HFFc6 (cell line): ENCODE results near the gene MOGAT3. TPM values are rescaled to one million over a fixed set of nuclear protein-coding genes. Genes with fewer than 3 reads are reported as not detected.

Source experiments
- DNase-seq: peaks from one replicate; pipeline ENCODE4 v3.0.0-alpha.2; 2018
- H3K27ac Mint-ChIP-seq: 2 replicates; pipeline ENCODE4 v1.8.0; 2020; ENCODE audit warnings: mild to moderate bottlenecking, mixed read lengths
- H3K27me3 Mint-ChIP-seq: 2 replicates; pipeline ENCODE4 v1.8.0; 2021; ENCODE audit warnings: mild to moderate bottlenecking, moderate library complexity, mixed read lengths; ENCODE audit not compliant: insufficient read depth
- H3K36me3 Mint-ChIP-seq: 2 replicates; pipeline ENCODE4 v1.8.0; 2021; ENCODE audit warnings: low read depth, mixed read lengths
- H3K4me1 Mint-ChIP-seq: 2 replicates; pipeline ENCODE4 v1.8.0; 2020; ENCODE audit warnings: low read depth, mixed read lengths
- H3K4me3 Mint-ChIP-seq: 2 replicates; pipeline ENCODE4 v1.8.0; 2020; ENCODE audit warnings: mild to moderate bottlenecking, moderate library complexity, mixed read lengths
- H3K9me3 Mint-ChIP-seq: 2 replicates; pipeline ENCODE4 v1.8.0; 2020; ENCODE audit warnings: mild to moderate bottlenecking, mixed read lengths
- CTCF ChIP-seq: fragments of 200-600 bp; sonication (generic); IDR thresholded peaks from 2 replicates; pipeline ENCODE4 v1.5.0; 2021; ENCODE audit warnings: antibody characterized with exemption, mild to moderate bottlenecking
- total RNA-seq, 6 experiments: library from RNA; stranded (reverse); fragmentation: NEBNext Ultra II Directional; extraction: Animal tissue kit (Norgen Biotek cat#: 25700); gene quantifications; 2 replicates in 1 of 6; 3 replicates in 5 of 6; pipeline ENCODE4 v1.2.3, GENCODE V29; 2021

The MOGAT3 gene
- total RNA-seq, 6 experiments from 2014 or later, result not detected

GRCh38 chr7:101173752-101174244, 27.0 kb downstream of the MOGAT3 start:
- no peak overlapping the region for H3K27ac Mint-ChIP-seq
- H3K27me3 Mint-ChIP-seq, result peaks cover 72% of the 10 kb centered on the region
- TF ChIP-seq CTCF, result no peak
- H3K36me3 Mint-ChIP-seq, result no peaks in the 10 kb centered on the region
- peak overlapping the region; percentile 71; the same call in 1 of the 2 replicates for H3K4me3 Mint-ChIP-seq
- peaks cover 45% of the 10 kb centered on the region for H3K4me1 Mint-ChIP-seq
- H3K9me3 Mint-ChIP-seq, result no peaks in the 10 kb centered on the region
- peak; percentile 11 for DNase-seq

GRCh38 chr7:101172854-101173751, 27.7 kb downstream of the MOGAT3 start:
- H3K4me3 Mint-ChIP-seq, result peak overlapping the region; percentile 71
- H3K36me3 Mint-ChIP-seq, result no peaks in the 10 kb centered on the region
- H3K4me1 Mint-ChIP-seq, result peaks cover 52% of the 10 kb centered on the region
- H3K27ac Mint-ChIP-seq, result no peak overlapping the region
- H3K9me3 Mint-ChIP-seq, result no peaks in the 10 kb centered on the region
- peak; percentile 70 for DNase-seq
- no peak for TF ChIP-seq CTCF
- peaks cover 69% of the 10 kb centered on the region for H3K27me3 Mint-ChIP-seq

- no peak overlapping the region for H3K27ac Mint-ChIP-seq
- H3K27me3 Mint-ChIP-seq, result peaks cover 64% of the 10 kb centered on the region
- H3K36me3 Mint-ChIP-seq, result no peaks in the 10 kb centered on the region
- peak overlapping the region; percentile 53 for H3K4me3 Mint-ChIP-seq
- TF ChIP-seq CTCF, result no peak; the same call in 1 of the 2 replicates
- DNase-seq, result no peak
- H3K4me1 Mint-ChIP-seq, result peaks cover 61% of the 10 kb centered on the region
- no peaks in the 10 kb centered on the region for H3K9me3 Mint-ChIP-seq
These were observed 28.6 kb downstream of the MOGAT3 start for GRCh38 chr7:101172005-101172853.

GRCh38 chr7:101171442-101171837, 29.4 kb downstream of the MOGAT3 start:
- no peaks in the 10 kb centered on the region for H3K36me3 Mint-ChIP-seq
- no peak for DNase-seq
- peaks cover 67% of the 10 kb centered on the region for H3K4me1 Mint-ChIP-seq
- peaks cover 62% of the 10 kb centered on the region for H3K27me3 Mint-ChIP-seq
- peak overlapping the region; percentile 35; the same call in 1 of the 2 replicates for H3K4me3 Mint-ChIP-seq
- TF ChIP-seq CTCF, result peak; percentile 43; the same call in 1 of the 2 replicates
- H3K27ac Mint-ChIP-seq, result no peak overlapping the region
- no peaks in the 10 kb centered on the region for H3K9me3 Mint-ChIP-seq

- no peaks in the 10 kb centered on the region for H3K36me3 Mint-ChIP-seq
- H3K27me3 Mint-ChIP-seq, result peaks cover 60% of the 10 kb centered on the region
- no peak overlapping the region for H3K27ac Mint-ChIP-seq
- no peak overlapping the region for H3K4me3 Mint-ChIP-seq
- peaks cover 72% of the 10 kb centered on the region for H3K4me1 Mint-ChIP-seq
- TF ChIP-seq CTCF, result no peak
- DNase-seq, result no peak
- no peaks in the 10 kb centered on the region for H3K9me3 Mint-ChIP-seq
These were observed 30.0 kb downstream of the MOGAT3 start for GRCh38 chr7:101170617-101171441.
